Measurements from ENCODE around the gene ANKRD63.

DNA sequence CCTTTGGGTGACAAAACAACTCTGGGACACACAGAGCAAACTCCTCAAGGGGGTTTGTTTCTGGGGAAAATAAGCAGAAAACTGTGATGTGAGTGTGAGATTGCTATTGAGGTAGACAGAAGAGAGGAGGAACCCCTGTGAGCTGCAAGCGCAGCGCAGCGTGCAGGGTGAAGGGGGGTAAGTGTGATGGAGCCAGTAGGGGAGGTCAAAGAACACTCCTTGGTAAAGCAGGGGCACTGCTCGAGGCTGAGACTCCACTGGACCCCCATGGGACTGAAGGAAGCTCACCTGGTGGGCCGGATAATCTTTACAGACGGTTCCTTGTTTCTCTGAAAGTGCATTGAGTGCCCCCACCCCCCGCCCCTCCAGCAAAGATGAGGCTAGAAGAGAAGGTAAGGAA lies 48.2 kb upstream of the ANKRD63 start:
- no peak for TF ChIP-seq EZH2 (IDR thresholded peaks at IDR 0.05; ENCODE audit: borderline replicate concordance, low read depth, low read length, poor library complexity, severe bottlenecking)
- TF ChIP-seq, protein P1, sequence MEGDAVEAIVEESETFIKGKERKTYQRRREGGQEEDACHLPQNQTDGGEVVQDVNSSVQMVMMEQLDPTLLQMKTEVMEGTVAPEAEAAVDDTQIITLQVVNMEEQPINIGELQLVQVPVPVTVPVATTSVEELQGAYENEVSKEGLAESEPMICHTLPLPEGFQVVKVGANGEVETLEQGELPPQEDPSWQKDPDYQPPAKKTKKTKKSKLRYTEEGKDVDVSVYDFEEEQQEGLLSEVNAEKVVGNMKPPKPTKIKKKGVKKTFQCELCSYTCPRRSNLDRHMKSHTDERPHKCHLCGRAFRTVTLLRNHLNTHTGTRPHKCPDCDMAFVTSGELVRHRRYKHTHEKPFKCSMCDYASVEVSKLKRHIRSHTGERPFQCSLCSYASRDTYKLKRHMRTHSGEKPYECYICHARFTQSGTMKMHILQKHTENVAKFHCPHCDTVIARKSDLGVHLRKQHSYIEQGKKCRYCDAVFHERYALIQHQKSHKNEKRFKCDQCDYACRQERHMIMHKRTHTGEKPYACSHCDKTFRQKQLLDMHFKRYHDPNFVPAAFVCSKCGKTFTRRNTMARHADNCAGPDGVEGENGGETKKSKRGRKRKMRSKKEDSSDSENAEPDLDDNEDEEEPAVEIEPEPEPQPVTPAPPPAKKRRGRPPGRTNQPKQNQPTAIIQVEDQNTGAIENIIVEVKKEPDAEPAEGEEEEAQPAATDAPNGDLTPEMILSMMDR (conservative IDR thresholded peaks at IDR 0.05; ENCODE audit: low read depth, low read length) = no peak

Measured in A673 (cell line).